Neural crest cell (in vitro differentiated cells): ENCODE data around the gene PFN1. TPM values are rescaled to one million over a fixed set of nuclear protein-coding genes. Genes with fewer than 3 reads are reported as not detected.
A peak's percentile ranks its signal among the peaks of the same experiment; 100 is the strongest.

Experiments
- DNase-seq: peaks from one replicate; pipeline ENCODE4 v3.0.0; 2021; ENCODE audit warnings: low read depth, mixed read lengths, low spot score
- H3K27ac Mint-ChIP-seq: one replicate; pipeline ENCODE4 v1.8.0; 2021; ENCODE audit warnings: mild to moderate bottlenecking, mixed read lengths; ENCODE audit not compliant: unreplicated experiment
- H3K27me3 Mint-ChIP-seq: 2 replicates; pipeline ENCODE4 v1.8.0; 2021; ENCODE audit warnings: low read depth, mild to moderate bottlenecking, mixed read lengths
- H3K36me3 Mint-ChIP-seq: 2 replicates; pipeline ENCODE4 v1.8.0; 2021; ENCODE audit warnings: low read depth, mild to moderate bottlenecking, mixed read lengths
- H3K4me1 Mint-ChIP-seq: 2 replicates; pipeline ENCODE4 v1.8.0; 2021; ENCODE audit warnings: mixed read lengths
- H3K4me3 Mint-ChIP-seq: one replicate; pipeline ENCODE4 v1.8.0; 2021; ENCODE audit warnings: mild to moderate bottlenecking, mixed read lengths
- H3K9me3 Mint-ChIP-seq: 2 replicates; pipeline ENCODE4 v1.8.0; 2021; ENCODE audit warnings: mixed read lengths
- CTCF ChIP-seq: fragments of 200-600 bp; sonication (generic); conservative IDR thresholded peaks from 2 replicates; pipeline ENCODE4 v1.5.0; 2021; ENCODE audit warnings: antibody characterized with exemption, mild to moderate bottlenecking
- total RNA-seq: library from RNA; stranded (reverse); gene quantifications from 2 replicates; pipeline ENCODE4 v1.2.1, GENCODE V29; 2021

PFN1 gene
- total RNA-seq, 1 donor from 2014 or later: 630 TPM

DNA sequence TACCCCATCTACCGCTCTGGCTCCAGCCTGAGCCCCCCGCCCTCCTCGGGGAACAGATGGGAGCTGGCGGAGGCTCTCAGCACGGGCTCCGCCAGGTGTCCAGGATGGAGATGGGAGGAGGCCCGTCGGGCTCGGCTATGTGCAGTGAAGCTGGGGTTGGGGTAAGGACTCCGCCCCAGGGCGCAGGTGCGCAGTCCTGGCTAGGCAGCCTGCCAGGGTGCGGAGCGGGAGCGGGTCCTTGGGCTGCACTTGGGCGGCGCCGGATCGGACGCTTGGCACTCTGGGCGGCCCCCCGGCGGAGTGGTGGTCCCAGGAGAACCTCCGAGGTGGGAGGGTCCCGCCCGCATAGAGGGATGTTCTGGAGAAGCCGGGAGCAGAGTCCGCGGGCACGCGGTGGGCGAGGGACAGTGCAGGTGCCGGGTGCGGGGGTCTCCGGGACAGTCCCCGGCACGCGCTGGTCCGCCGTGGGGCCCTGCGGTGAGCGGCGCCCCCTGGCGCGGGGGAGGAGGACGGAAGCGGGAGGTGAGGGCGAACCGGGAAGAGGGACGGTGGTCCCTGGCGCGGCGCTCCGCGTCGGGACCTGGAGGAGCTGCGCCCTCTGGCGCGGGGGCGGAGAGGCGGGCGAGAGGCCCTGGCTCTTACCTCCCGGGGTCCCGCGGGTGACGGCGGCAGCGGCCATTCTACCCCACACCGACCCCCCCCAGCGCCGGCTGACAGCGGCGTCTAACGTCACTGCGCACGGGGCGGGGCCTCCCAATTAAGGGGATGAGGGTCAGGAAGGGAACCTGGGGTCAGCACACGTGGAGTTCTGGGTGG, 38.8 kb upstream of the PFN1 start, which contains the start of gene CAMTA2:
Gene CAMTA2 (minus strand): TSS at position 725 of the 816 bp plus-strand sequence. CDS start 1,453 bp downstream, outside the sequence.
- H3K27me3 Mint-ChIP-seq: no peaks in the 10 kb centered on the region
- peak within 1 kb of the TSS; percentile 88 for H3K4me3 Mint-ChIP-seq
- DNase-seq: peak; percentile 70
- no peaks in the 10 kb centered on the region for H3K9me3 Mint-ChIP-seq
- H3K36me3 Mint-ChIP-seq: no peaks in the 10 kb centered on the region
- peak; percentile 82 for TF ChIP-seq CTCF
- no peak within 1 kb of the TSS for H3K27ac Mint-ChIP-seq
- peaks cover 28% of the 10 kb centered on the region for H3K4me1 Mint-ChIP-seq

DNA sequence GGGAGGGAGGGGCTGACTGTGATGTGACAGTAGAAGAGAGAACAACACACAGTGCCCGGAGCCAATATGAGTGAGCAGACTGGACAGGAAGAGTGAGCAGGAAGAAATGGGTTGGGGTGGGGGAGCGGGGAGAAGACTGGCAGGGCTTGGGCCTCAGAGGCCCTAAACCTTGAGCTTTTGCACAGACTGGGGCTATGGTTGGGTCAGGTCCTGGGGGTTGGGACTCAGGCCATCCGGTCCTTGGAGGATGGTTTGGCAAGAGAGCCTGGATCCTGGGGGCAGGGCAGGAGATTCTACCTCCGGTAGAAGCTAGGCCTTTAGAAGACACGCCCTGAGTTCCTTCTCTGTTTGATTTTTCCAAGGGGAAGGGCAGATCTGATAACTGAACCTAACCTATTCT, 38.1 kb upstream of the PFN1 start:
- H3K27me3 Mint-ChIP-seq: no peaks in the 10 kb centered on the region
- H3K4me1 Mint-ChIP-seq: peaks cover 28% of the 10 kb centered on the region

DNA sequence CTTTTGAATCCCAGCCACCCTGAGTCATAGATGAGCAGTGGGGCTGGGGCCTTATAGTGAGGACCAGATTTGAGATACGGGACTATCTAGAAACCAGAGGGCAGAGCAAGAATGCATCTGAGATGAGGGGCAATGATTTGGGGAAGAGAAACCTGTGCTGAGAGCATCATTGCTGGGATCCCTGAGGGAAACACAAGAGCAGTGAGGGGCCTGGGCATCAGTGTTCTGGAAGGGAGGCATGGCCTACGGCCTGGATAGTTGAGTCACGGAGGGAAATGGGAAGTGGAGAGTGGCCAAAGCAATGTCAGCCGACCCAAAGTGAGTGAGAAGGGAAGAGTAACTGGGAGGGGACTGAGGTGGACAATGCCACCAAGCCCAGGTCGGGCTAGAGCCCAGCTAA, 34.0 kb upstream of the PFN1 start:
- Mint-ChIP-seq H3K27ac (no peak overlapping the region), H3K4me1 (peaks cover 16% of the 10 kb centered on the region), H3K9me3 (no peaks in the 10 kb centered on the region), H3K4me3 (peak overlapping the region; percentile 20), H3K36me3 (no peaks in the 10 kb centered on the region), H3K27me3 (no peaks in the 10 kb centered on the region)
- TF ChIP-seq CTCF: no peak
- no peak for DNase-seq

More for the DNA sequence above, 38.1 kb upstream of the PFN1 start:
- no peaks in the 10 kb centered on the region for H3K36me3 Mint-ChIP-seq
- peak overlapping the region; percentile 88 for H3K4me3 Mint-ChIP-seq
- no peak for DNase-seq
- TF ChIP-seq CTCF: no peak
- no peak overlapping the region for H3K27ac Mint-ChIP-seq
- H3K9me3 Mint-ChIP-seq: no peaks in the 10 kb centered on the region

GRCh38 chr17:4980644-4981216, 32.4 kb upstream of the PFN1 start:
- Mint-ChIP-seq H3K27ac (no peak overlapping the region), H3K4me3 (peak overlapping the region; percentile 75), H3K4me1 (peaks cover 7% of the 10 kb centered on the region), H3K9me3 (no peaks in the 10 kb centered on the region), H3K36me3 (no peaks in the 10 kb centered on the region), H3K27me3 (no peaks in the 10 kb centered on the region)
- DNase-seq: peak; percentile 64
- TF ChIP-seq CTCF: peak; percentile 77

DNA sequence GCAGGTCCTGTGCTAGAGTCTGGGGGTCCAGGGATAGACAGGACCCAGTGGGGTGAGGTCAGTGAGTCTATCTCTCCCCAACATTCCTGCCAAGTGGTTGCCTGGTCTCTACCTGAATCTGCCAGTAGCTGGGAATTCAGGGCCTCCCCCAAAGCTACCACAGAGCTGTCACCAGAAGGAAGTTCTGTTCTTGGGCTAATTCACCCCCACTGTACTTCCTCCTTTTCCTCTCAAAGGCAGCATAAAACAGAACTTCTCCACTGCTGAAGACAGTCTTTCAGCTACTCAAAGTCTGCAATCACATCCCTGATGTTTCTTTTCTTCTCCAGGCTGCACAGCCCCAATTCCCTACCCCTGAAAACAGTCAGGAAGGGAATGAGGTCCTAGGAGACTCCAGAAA, 30.4 kb upstream of the PFN1 start:
- Mint-ChIP-seq H3K4me1 (peaks cover 12% of the 10 kb centered on the region), H3K36me3 (peaks cover 5% of the 10 kb centered on the region), H3K27ac (no peak overlapping the region), H3K27me3 (peaks cover 3% of the 10 kb centered on the region), H3K9me3 (no peaks in the 10 kb centered on the region), H3K4me3 (no peak overlapping the region)
- no peak for TF ChIP-seq CTCF
- DNase-seq: no peak
